Stimulated activated CD8-positive, alpha-beta memory T cell treated with anti-CD3 and anti-CD28 coated beads, Interleukin-2, amount 100 ng/mL, for 1 hour (primary cell): ENCODE data around the gene UTP3.
"Not testable (repeated sequence)": the region's sequence is repeated elsewhere in the genome, so short reads cannot be mapped to it uniquely, and the experiment has no call there.

ENCODE experiments used
- DNase-seq, 2 donors: peaks; one replicate each; pipeline ENCODE4 v3.0.0-alpha.2; 2020; ENCODE audit warnings: low read depth in 2 of 2

The UTP3 gene, protein sequence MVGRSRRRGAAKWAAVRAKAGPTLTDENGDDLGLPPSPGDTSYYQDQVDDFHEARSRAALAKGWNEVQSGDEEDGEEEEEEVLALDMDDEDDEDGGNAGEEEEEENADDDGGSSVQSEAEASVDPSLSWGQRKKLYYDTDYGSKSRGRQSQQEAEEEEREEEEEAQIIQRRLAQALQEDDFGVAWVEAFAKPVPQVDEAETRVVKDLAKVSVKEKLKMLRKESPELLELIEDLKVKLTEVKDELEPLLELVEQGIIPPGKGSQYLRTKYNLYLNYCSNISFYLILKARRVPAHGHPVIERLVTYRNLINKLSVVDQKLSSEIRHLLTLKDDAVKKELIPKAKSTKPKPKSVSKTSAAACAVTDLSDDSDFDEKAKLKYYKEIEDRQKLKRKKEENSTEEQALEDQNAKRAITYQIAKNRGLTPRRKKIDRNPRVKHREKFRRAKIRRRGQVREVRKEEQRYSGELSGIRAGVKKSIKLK

DNA sequence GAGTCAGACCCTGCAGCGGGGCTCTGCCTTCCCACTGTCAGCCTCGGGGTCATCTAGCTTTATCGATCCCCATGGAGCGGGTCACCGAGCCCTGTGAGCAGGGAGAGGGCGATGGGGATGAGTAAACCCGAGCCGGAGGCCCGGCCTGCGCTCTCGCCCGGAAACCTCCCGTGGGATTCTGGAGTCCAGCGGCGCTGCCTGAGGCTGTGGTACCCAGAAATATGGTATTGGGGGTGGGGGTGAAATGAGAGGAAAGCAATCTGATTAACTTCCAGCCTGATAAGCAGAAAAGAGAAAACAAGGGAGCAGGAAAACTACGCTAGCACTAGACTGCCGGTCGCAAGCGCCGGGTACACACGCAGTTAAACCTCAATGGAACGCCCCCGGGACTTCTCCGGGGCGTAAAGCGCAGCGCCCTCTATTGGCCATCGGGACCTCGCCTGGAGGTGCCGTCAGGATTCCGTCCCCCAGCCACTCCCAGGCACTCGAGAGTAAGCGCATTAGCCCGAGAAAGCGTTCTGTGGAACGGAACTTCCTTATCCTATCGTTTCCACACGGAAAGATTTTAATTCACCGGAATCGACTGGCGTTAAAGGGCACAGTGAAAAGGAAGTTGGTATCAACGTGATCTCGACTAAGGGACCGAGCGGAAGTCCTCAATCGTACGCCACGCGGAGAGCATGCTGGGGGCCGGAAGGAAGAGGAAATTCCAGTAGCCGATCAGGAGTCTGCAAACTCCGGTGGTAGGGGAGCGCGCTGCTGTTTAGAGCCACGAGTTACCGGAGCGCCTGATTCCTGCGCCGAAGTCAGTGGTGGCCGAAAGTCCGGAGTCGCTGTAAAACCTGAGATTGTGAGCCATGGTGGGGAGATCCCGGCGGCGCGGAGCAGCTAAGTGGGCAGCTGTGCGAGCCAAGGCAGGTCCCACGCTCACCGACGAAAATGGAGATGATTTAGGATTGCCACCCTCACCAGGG is at the start of gene UTP3:
TSS of gene UTP3 (plus strand) at position 712 of the 974 bp plus-strand sequence. CDS start at position 858, 146 bp downstream.
- peak; percentile 80 to 88 for DNase-seq

DNA sequence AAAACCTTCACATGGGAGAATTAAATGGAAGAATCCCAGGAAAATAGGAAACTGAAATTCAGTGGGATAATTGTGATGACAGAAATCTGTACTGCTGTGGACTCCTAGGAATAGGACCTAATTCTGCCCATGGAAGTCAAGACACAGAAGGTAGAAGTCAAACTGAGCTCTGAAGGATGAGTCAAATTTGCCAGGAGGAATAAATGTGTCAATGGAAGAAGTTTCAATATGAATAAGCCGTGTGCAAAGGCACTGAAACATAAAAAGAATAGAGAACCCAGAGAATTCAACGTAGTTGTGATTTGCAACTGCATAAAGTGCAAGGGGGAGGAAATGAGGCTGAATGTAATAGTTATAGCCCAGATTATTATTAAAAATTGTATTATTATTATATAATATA is 48.1 kb upstream of the UTP3 start:
- DNase-seq, result no peak

DNA sequence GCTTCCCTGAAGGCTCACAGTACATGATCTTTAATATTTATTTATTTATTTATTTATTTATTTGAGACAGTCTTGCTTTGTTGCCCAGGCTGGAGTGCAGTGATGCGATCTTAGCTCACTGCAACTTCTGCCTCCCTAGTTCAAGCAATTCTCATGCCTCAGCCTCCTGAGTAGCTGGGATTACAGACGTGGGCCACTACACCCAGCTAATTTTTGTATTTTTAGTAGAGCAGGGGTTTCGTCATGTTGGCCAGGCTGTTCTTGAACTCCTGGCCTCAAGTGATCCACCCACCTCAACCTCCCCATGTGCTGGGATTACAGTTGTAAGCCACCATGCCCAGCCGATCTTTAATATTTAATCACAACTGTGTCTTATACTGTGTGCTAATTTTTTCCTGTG is 37.6 kb upstream of the UTP3 start:
- not testable (repeated sequence) for DNase-seq

DNA sequence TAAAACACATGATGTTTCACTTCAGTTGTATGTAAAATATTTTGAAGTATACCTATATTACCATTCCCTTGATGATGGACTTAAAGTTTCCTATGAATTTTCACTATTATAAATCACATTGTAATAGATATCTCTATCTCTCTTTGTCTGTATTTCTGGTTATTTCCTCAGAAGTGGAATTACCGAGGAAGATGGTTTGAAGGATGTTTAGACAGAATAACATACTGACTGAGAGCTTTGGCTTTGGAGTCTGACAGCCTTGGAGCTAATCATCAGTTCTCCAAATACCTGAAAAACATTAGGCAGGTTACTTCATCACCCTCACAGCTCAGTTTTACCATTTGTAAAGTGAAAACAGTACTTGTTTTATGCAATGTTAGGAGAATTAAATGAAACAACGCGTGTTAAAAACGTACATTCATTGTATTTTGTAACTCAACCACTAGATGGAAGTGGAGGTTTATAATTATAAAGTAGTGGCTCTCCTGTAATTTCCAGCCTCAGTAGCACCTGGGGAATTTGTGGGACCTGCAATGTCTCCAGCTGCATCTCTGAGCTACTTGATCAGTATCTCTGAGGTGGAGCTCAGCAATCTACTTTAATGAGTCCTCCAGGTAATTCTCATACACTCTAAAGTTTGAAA is 36.3 kb upstream of the UTP3 start:
- DNase-seq, result no peak

DNA sequence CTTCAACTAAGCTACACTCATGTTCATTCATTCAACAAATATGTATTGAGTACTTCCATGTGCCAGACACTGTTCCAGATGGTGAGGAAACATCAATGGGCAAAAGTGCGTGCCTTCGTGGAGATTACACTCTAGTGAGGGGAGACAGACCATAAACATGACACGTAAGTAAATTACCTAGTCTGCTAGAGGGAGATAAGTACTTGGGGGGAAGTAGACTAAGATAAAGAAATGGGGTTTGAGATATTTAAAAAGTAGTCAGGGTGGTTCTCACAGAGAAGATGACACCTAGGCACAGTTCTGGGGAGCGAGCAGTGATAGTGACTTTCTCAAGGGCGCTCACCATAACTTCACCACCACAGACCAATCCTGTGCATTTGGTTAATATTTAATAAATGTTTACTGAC is 33.7 kb upstream of the UTP3 start:
- no peak for DNase-seq

DNA sequence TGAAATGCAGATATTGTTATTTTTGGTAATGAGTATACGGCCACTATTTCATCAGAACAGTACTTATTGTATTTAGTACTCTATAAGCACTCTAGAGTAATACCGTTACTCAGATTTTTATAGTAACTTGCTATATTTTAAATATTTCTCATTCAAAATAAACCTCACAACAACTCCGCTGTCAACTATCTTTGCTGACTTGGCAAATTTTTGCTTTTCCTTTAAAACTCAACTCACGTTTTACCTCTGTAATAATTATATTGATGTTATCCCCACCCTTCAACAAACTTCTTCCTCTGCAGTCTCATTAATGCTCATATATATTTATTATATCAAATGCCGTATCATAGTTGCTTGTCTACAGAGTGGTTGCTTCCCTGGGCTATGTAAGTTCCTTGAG is 31.0 kb upstream of the UTP3 start:
- no peak for DNase-seq

DNA sequence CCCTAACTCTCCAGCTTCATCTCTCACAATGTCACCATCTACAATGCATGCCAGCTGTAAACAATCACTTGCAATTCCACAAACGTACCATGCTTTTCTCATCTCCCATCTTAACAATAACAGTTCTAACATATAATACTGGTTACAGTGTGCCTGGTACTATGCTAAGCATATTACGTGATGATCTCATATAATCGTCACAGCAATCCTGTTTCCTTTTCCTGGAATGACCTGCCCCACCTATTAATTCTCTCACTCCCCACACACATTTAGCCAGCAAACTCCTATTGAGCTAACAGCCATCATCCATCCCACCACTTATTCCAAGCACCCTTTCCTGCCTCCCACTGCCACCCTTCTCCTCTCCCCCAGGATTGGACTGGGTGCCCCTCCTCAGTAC is 29.9 kb upstream of the UTP3 start:
- DNase-seq, result no peak

DNA sequence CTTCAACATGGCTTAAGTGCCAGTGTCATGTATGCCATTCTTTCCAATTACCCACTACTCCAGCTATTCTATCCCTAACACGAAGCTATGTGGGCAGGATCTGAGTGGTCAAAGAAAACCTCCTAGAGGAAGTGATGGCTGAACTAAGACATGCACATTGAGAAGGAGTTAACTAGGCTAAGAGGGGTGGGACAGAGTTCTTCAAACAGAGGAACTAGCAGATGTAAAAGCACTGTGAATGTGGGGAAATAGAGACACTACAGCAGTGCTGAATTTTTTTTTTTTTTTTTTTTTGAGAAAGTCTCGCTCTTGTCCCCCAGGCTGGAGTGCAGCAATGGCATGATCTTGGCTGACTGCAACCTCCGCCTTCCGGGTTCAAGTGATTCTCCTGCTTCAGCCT is 28.2 kb upstream of the UTP3 start:
- DNase-seq, result no peak

DNA sequence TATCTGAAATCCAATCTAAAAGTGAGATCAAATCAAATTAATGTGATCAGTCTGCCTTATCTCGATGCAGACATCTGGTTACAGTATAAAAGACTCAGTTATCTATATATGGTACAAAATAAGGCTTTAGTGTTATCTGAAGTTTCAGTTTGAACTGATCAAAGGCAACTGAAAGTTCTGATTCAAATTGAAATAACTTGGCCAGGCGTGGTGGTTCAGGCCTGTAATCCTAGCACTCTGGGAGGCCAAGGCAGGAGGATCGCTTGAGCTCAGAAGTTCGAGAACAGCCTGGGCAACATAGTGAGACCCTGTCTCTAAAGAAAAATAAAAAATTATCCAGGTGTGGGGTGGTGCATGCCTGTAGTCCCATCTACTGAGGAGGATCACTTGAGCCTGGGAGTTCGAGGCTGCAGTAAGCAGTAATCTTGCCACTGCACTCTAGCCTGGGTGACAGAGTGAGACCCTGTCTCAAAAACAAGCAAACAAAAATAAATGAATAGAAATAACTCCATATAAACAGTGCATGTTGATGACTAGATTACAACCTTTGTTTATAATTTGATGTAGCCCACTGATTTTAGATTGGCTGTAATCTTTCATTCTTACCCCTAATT is 26.9 kb upstream of the UTP3 start:
- DNase-seq, result not testable (repeated sequence)

DNA sequence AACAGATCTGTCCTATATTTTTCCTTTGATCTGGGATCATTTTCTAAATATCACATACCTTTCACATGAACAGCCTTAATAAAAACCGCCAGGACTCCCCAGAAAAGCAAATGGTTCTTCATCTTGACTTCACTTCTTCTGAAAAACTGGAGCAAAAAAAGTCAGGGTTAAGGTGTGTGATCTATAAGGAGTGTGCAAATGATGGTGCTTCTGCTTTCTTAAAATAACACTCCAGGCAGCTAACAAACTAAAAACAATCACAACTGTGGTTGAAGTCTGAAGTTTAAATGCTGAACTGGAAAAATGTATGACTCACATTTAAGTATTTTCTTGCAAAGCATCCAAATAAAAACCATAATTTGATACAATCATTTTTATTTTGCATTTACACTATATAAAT is 22.0 kb upstream of the UTP3 start, which contains the start of gene JCHAIN:
TSS of gene JCHAIN (minus strand) at position 140 of the 400 bp plus-strand sequence. CDS start at position 122, 18 bp downstream.
- DNase-seq, result no peak

DNA sequence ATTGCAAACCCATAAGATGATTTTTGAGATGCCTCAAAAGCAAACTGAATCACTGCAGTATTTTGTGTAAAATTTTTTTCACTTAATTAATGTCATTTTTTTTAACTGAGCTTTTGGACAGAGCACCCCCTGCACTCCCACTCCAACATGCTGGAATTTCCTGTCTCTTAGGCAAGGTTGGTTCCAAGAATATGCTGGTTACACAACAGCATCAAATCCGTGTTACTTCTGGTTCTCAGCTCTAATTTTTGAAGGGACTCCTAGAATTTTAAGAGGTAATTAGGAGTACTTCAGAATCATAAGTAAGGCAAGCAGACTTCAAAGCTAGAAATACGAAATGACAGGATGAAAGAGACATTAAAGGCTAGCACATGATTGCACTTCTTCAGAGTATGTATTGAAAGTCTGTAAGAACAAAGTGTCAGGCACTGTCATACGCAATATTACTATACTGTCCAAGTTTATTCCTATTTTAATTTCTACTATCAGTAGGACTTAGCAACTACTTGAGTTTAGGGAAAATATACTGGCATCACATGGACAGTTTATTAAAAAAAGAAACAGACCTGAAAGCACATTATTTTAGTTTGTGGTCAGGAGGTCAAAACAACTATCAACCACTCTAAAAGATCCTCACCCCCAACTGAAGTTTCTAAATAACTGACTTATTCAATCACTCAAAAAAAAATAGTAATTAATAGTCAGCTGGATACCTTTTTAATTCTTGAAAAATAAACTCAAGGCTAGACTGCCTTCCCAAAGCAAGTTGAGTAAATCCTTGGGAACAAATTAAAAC is 20.4 kb upstream of the UTP3 start:
- no peak for DNase-seq

DNA sequence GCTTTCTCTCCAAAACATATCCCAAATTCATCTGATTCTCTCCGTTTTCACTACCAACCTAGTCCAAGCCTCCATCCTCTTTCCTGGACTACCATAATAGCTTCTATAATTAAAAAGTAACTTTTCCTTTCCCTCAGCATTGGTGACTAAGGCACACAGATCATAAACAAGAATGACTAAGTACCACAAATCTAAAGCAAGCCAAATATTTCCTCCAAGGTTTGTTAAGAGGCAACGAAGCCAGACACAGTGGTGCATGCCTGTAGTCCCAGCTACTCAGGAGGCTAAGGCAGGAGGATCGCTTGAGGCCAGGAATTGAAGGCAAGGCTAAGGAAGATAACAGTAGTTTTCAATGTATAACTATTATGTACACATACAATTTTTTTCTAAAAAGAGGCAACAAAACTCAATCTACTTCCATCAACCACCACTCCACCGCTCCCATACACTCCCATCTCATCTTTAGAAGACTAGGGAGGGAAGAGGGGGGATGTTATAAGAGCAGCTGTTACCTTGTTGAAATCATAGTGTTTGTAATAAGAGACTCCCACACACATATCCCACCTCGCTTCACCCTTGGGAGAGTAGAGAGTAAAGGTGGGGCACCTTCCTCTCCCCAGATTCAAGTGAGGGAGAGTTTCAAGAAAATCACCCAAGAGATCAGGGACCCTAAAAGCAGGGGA is 17.9 kb upstream of the UTP3 start:
- DNase-seq, result no peak

DNA sequence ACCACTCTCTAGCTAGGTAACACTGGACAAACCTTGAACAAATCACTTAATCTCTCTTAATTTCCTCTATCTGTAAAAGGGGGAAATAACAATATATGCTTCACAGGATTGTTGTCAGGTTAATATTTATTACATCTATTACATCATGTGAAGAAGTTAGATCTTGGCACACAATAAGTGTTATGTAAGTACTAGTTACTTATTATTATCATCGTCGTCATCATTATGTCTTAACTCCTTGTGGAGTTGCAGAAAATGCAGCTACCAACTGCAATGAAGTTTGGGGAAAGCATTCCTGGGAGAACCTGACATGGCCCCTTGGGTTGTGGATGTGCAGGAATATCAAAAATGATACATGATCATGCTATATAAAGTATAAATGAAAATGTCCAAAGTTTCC is 17.2 kb upstream of the UTP3 start:
- no peak for DNase-seq

DNA sequence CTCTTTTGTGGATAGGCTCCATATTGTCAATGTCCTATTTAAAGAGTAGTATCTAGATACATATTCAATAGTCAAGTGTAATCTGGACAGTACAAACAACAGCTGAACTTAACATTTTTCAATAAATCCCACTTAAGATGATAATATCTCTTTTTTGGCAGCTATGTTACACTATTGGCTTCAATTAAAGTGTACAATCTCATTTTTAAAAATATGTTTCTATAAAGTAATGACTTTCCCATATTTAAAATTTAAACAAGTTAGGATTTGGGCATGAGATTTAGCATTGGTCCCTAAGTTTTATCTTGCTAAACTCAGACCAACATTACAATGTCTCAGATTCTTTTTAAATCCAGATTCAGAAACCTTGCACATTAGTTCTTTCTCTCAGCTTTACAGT is 14.1 kb upstream of the UTP3 start:
- no peak for DNase-seq

DNA sequence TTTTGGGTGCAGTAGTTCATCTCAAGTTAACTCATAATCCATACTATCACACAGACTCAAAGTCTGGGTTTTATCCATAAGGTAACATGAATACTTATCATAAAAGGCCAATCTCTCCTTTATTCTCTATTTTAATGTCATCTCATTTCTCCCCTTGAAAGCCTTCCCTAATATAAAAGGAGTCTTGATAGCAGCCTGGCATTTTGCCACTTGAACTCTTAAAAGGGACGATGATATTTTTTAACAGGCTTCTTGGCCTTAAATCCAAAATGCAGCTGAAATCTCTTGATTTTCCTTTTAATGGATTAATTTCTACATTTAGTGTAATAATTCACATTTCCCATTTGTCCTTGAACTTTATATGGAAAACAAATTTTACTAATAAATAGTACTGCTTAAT is 13.6 kb upstream of the UTP3 start:
- DNase-seq, result no peak

DNA sequence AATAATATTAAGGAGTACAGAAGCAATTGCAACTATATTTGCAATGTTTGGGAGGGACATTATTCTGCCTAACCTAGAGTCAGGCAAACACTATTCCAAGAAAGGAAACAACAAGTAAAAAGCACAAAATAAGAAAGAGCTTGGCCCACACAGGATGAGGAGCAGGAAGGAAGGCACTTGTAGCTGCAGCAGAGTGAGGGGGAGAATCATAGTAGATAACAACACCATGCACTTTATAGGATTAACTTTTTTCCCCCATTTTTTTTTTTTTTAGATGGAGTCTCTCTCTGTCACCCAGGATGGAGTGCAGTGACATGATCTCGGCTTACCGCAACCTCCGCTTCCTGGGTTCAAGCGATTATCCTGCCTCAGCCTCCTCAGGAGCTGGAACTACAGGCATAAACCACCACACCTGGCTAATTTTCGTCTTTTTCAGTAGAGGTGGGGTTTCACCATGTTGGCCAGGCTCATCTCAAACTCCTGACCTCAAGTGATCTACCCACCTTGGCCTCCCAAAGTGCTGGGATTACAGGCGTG is 11.7 kb upstream of the UTP3 start:
- DNase-seq, result no peak

DNA sequence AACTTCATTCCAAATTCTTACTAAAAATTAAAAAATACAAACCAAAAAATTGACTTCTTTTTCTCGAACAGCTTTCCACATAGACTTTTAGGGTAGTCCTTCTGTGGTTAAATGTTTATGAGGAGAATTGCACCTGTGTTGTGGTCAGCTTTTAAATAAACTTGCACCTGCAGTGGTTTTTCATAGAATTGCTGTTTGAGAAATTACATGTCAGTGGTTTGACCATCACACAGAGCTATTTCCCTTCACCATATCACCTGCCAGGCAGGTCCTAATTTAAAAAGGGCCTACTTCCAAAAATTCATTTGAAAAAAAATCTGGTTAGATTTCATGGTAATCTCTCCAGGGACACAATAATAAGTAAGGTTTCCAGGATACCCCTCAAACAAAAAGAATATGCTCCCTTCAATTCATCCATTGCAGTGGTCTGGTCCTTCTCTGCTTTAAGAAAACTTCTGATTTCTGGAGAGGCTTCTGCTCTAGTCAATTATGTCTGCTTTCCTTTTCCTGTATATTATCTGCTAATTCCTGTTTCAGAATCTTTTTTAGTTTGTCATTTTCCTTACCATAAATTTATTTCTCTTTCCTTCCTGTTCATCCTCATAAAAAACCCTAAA is 9.8 kb upstream of the UTP3 start:
- DNase-seq, result no peak

DNA sequence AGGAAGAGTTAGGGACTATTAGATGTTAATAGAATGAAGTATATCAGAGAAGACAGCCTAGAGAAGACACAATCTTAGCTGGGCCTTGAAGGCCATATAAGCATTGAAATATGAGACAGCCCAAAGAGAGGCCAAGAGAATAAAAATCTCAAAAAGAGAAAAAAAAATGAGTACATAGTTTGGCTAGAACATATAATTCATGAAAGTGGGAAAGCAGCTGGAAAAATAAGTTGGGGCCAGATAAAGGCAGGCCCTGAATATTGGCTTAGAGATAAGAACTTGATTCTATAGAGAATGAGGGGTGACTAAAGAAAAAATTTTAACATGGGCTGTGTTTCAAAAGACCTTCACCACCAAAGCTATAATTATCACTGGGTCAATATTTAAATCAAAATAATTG is 7.4 kb upstream of the UTP3 start:
- DNase-seq, result no peak

DNA sequence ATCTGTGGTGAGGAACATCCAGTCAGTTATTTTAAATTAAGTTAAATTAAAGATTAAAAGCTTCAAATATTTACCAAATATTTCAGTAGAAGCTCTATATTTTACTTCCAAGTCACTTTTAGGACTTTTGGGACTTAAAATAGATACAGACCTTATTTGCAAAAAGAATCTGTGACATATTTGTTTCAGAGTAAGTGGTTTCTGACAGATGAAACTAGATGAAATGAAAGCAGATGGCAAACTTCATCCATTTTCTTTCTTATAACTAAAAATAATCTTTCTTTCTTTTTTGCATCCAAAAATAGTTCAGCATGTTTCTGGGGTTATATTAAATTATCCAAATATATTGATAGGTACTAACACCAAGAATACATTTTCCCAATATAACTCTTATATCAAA is 6.6 kb upstream of the UTP3 start:
- DNase-seq, result no peak
